GM18909 (cell line): Measurements from ENCODE around the gene GMPPA.
A peak's percentile ranks its signal among the peaks of the same experiment; 100 is the strongest.

Experiments
- ATAC-seq: cut with Tn5 transposase; IDR thresholded peaks from one replicate; pipeline ENCODE4 v1.9.1; 2021; ENCODE audit warnings: mild to moderate bottlenecking; ENCODE audit not compliant: unreplicated experiment, poor library complexity

GMPPA gene

DNA sequence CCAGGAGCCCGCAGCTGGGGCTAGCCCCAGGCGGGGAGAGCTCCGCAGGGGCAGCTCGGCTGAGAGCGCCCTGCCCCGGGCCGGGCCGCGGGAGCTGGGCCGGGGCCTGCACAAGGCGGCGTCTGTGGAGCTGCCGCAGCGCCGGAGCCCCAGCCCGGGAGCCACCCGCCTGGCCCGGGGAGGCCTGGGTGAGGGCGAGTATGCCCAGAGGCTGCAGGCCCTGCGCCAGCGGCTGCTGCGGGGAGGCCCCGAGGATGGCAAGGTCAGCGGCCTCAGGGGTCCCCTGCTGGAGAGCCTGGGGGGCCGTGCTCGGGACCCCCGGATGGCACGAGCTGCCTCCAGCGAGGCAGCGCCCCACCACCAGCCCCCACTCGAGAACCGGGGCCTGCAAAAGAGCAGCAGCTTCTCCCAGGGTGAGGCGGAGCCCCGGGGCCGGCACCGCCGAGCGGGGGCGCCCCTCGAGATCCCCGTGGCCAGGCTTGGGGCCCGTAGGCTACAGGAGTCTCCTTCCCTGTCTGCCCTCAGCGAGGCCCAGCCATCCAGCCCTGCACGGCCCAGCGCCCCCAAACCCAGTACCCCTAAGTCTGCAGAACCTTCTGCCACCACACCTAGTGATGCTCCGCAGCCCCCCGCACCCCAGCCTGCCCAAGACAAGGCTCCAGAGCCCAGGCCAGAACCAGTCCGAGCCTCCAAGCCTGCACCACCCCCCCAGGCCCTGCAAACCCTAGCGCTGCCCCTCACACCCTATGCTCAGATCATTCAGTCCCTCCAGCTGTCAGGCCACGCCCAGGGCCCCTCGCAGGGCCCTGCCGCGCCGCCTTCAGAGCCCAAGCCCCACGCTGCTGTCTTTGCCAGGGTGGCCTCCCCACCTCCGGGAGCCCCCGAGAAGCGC lies 15.0 kb upstream of the GMPPA start:
- no peak for ATAC-seq

DNA sequence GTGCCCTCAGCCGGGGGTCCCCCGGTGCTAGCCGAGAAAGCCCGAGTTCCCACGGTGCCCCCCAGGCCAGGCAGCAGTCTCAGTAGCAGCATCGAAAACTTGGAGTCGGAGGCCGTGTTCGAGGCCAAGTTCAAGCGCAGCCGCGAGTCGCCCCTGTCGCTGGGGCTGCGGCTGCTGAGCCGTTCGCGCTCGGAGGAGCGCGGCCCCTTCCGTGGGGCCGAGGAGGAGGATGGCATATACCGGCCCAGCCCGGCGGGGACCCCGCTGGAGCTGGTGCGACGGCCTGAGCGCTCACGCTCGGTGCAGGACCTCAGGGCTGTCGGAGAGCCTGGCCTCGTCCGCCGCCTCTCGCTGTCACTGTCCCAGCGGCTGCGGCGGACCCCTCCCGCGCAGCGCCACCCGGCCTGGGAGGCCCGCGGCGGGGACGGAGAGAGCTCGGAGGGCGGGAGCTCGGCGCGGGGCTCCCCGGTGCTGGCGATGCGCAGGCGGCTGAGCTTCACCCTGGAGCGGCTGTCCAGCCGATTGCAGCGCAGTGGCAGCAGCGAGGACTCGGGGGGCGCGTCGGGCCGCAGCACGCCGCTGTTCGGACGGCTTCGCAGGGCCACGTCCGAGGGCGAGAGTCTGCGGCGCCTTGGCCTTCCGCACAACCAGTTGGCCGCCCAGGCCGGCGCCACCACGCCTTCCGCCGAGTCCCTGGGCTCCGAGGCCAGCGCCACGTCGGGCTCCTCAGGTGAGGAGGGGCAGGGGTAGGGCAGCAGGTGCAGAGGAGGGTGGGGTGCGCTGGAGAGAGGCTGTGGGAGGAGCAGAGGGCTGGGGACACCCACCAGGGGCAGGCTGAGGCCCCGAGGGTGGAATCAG lies 14.1 kb upstream of the GMPPA start:
- no peak for ATAC-seq

DNA sequence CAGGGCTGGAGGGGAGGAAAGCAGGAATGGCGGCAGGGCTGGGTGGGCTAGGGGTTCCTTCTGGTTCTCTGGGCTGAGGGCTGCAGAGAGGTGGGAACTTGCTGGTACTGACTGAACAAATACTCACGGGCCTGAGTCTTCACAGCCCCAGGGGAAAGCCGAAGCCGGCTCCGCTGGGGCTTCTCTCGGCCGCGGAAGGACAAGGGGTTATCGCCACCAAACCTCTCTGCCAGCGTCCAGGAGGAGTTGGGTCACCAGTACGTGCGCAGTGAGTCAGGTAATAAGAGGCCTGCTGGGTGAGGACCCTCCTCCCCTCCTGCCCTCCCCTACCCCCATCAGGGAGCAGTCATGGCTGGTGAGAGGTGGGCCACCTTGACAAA lies 13.5 kb upstream of the GMPPA start:
- ATAC-seq, result no peak

DNA sequence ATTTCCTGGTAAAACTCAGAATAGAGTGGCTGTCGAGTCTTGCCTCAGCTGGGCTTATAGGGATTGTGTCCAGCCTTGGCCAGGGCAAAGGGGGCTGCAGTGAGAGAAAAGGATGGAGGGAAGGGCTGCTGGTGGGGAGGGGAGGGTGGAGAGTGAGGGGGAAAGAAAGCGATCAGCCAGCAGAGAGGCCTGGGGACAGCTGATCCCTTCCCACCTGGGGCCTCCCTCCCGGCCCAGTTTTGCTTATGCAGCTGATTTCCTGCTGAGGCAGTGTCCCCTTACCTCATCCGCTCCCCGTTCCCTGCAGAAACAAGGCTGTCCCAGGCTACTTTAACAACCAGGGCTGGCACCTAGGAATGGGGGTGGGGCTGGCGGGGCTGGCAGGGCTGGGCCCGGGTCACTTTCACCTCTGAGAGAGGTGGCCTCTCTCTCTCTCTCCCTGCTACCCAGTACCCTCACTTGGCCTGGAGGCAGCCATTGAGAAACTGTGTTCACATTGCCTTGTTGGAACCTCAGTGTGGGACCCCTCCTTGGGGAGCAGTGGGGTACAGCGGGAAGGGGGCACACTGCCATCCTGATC lies 12.2 kb upstream of the GMPPA start:
- no peak for ATAC-seq

DNA sequence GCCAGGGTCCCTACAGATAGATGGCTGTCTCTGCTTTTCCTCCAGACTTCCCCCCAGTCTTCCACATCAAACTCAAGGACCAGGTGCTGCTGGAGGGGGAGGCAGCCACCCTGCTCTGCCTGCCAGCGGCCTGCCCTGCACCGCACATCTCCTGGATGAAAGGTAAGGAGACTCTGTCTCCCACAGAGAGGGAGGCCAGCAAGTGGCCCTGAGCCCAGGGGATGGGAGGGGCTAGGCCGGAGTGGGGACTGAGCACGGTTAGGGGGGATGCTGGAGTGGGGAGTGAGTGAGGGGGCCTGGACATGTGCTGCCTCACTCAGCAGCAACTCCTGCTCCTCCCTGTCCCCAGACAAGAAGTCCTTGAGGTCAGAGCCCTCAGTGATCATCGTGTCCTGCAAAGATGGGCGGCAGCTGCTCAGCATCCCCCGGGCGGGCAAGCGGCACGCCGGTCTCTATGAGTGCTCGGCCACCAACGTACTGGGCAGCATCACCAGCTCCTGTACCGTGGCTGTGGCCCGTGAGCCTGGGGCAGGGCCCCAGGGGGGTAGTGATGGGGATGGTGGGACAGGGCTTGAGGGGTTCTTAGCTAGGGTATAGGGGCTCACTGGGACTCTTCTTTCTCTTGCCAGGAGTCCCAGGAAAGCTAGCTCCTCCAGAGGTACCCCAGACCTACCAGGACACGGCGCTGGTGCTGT lies 10.4 kb upstream of the GMPPA start:
- ATAC-seq, result no peak

DNA sequence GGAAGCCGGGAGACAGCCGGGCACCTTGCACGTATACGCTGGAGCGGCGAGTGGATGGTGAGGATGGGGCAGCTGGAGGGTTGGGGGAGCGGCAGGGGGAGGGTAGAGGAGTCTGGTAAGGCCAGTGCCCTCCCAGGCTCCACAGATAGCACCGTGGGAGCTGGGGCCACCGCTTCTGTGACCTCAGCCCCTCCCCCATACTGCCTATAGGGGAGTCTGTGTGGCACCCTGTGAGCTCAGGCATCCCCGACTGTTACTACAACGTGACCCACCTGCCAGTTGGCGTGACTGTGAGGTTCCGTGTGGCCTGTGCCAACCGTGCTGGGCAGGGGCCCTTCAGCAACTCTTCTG lies 9.9 kb upstream of the GMPPA start:
- no peak for ATAC-seq

DNA sequence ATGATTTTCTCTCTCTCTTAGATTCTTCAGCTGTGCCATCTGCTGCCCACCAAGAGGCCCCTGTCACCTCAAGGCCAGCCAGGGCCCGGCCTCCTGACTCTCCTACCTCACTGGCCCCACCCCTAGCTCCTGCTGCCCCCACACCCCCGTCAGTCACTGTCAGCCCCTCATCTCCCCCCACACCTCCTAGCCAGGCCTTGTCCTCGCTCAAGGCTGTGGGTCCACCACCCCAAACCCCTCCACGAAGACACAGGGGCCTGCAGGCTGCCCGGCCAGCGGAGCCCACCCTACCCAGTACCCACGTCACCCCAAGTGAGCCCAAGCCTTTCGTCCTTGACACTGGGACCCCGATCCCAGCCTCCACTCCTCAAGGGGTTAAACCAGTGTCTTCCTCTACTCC lies 9.4 kb upstream of the GMPPA start:
- no peak for ATAC-seq

DNA sequence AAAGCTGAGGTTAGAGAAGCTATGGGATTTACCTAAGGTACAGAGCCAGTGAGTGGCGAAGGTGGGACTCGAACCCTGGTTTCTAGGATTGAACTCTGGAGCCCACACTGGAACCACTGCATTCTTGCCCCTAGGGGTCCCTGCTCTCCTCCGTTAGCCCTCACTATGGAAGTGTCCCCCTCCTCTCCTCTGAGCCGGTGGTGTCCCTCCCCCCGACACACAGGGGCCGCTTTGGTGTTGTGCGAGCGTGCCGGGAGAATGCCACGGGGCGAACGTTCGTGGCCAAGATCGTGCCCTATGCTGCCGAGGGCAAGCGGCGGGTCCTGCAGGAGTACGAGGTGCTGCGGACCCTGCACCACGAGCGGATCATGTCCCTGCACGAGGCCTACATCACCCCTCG lies 8.5 kb upstream of the GMPPA start:
- no peak for ATAC-seq

DNA sequence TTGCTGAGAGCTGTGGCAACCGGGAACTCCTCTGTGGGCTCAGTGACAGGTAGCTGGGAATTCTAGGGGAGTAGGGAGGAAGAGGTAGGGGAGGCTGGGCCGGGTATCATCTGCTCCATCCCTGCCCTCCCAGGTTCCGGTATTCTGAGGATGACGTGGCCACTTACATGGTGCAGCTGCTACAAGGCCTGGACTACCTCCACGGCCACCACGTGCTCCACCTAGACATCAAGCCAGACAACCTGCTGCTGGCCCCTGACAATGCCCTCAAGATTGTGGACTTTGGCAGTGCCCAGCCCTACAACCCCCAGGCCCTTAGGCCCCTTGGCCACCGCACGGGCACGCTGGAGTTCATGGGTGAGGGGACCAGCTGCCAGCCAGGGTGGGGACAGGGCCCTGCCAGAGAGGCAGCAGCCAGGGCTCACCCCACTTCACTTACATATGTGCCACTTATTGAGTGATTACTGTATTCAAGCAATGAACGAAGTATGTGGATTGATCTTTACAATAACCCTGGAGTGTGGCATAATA lies 8.0 kb upstream of the GMPPA start:
- ATAC-seq, result no peak

DNA sequence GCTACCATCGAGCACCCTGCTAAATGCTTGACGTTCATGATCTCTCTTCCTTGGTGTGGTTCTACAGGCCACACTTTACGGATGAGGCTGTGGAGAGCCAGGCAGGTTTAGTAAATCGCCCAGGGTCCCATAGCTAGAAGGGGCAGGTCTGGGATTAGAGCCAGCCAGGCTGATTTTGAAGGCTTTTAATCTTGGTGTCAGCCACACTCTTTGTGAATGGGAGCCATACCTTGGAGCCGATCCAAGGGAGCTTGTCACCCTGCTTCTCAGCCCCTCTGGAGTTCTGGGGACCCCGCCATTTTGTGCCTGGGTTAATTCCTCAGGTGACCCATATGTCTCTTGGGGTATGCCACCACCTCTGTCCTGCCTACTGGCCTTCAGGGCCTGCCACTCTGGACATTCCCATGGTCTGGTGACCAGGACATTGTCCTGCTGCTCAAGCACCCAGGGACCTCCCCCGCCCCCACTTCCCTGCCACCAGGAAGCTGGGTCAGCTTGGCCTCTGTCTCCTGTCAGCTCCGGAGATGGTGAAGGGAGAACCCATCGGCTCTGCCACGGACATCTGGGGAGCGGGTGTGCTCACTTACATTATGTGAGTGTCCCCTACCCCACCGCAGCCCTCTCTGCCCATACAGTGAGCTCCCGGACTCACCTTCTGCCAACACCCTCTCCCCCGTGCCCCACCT lies 7.3 kb upstream of the GMPPA start:
- ATAC-seq, result no peak

DNA sequence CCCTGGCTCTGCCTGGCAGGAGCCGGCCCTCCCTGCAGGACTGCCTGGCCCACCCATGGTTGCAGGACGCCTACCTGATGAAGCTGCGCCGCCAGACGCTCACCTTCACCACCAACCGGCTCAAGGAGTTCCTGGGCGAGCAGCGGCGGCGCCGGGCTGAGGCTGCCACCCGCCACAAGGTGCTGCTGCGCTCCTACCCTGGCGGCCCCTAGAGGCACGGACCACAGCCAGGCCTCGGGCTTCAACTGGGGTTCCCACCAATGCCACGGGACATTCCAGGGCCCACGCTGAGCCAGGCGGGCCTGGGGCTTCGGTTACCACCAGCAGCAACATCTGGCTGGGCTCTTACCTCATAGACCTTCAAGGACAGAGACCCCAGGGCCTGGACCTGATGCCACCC lies 6.1 kb upstream of the GMPPA start:
- no peak for ATAC-seq

DNA sequence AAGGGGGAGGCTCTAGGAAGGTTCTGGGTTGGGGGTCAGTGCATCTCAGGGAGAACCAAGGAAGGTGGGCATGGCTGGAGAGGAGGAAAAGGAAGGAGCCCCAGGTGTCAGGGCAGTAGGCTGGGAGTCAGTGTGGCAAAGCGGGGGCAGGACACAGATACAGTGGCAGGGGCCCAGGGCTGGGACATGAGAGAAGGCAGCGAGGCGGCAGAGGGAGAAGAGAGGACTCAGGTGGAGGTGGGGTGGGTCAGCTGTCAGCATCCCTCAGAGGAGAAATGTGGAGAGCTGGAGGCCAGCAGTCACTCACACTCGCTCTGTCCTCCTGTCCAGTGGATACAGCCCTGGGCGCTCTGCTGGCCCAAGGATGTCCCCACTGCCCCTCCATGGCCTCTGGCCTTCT lies 5.6 kb upstream of the GMPPA start:
- no peak for ATAC-seq

DNA sequence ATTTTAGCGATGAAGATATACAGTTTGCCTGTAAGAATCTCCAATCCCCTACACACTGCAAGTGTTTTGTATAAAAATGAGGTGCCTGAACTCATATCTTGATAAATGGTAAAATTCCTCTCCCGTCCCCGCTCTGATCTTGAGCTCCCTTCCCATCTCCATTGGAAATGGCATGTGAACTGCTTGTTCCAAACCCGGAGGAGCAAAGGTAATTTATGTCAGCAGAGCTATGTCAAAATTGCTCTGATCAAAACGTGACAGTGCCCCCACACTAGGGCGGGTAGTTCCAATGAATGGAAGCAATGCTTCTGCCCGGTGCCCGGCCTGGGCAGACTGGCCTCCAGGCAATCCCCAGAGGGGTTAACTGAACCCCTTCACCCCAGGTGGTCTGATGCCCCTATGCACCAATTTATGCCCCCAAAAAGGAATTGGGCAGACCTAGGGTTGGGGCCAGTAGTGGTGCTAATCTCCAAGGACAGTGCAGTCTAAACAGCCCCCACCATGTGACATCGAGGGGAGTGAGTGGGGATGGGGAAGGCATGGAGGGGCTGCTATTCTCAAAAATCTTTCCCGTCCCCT lies 3.6 kb upstream of the GMPPA start:
- ATAC-seq, result no peak

DNA sequence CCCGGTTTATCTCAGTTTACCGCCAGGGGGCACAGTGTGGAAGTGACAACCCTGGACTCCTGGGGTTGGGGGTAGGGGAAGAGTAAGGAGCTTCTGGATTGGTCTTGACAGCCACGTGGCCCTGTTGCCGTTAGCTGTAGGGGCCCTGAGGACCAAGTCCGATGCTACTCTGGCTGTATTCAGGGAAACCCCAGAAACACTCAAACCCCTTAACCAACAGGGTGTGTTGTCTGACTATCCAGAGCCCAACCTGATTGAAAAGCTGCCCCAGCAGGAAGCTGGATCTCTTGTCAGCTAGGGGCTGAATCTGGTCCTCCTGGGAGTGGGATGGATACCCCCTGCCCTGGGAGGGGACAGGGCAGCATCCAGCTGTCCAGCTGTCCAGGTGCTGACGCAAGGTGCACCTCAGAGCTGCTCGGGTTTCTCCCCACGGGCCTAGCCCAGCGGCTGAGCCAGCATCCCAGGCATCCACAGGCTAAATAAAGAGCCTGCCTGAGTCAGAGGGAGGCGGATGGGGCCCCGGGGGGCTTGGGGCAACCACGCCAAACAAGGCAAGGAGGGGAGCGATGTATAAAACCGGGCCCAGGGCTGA lies 3.1 kb upstream of the GMPPA start:
- peak; percentile 26 for ATAC-seq

DNA sequence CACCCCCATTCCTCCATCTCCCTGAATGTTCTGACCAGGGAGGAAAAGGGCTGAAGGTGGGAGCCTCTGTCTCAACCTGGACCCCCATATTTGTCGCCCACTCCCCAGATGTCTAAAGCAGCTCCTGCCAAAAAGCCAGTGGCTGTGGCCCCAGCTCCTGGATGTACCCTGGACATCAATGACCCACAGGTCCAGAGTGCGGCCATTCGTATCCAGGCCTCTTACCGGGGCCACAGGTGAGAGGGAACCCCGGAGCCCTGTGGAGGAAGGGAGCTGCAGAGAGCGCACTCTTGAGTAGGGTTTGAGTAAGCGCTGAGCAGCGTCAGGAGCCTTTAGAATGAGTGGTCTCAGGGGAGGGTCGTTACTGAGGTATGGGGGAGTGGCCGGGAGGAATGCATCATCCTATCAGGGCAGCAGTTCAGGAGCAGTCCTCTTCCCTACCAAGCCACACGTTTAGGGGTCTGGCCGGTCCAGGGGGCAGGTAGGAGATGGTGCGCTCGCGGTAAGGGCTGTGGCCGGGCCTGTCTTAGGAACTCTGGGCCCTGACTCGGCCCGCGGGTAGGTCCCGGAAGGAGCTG lies 2.4 kb upstream of the GMPPA start:
- no peak for ATAC-seq

DNA sequence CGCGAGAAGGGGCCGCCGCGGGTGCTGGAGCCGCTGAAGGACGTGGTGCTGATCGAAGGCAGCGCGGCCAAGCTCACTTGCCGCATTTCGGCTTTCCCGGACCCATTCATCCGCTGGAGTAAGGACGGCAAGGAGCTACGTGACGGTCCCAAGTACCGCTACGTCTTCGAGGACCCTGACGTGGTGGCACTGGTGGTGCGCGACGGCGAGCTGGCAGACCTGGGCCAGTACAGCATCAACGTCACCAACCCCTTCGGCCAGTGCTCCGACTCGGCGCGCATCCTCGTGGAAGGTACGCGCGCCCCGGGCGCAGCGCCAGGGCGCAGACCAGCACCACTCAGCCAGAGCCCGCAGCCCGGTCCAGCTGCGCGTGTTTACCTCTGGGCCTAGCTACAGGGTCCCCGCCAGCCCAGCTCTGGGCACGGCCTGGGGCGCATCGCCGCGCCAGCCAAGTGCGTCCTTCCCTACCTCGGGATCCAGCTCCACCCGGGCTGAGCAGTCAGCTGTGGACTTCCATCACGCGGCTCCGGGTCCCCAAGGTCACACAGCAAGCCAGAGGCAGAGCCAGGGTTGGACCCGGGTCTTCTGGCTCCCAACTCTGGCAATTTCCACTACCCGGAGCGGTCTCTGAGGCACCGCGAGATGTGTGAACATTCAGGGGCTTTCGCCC lies 1.7 kb upstream of the GMPPA start:
- no peak for ATAC-seq

DNA sequence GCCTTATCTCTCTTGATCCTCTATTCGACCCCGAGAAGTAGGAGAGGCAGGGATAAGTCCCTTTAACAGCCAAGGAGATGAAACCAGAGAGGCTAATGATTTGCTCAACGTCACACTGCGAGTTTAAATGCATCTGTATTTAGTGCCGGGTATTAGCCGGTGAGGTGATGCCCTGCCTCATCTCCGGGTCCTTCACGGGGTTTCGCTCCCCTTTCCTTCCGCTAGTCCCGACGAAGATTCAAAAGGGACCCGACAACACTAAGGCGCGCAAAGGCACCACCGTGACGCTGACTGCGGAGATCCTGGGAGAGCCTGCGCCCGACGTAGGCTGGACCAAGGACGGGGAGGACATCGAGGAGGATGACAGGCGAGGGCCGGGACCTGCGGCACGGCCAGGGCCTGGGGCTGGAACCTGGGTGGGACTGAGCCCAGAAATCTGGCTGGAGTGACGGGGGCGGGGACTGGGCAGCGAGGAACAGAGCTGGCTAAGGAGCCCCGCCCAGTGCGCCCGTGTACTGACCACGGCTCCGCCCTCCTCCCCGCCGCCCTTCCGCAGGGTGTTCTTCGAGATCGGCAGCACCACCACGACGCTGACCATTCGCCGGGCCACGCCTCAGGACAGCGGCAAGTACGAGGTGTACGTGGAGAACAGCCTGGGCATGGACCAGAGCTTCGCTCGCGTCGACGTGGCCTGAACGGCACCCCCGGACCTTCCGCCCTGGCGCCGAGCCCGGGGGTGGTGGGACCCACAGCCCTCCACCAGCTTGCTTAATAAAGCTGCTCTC lies 1.0 kb upstream of the GMPPA start:
- peak; percentile 21 for ATAC-seq

DNA sequence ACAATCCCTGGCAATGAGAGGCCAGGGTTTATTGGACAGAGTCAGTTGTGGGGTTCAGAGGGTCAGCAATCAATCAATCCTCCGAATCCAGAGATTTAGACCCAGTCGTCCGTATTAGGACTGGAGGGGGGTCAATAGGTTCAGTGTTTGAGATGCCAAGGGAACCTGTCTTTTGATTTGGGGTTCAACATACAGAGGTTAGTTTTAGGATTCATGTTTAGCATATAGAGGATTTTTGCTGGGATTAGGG lies 292 bp downstream of the GMPPA start:
- no peak for ATAC-seq
